Keratinocyte (primary cell): ENCODE data around the gene ADCY10. TPM values are rescaled to one million over a fixed set of nuclear protein-coding genes. Genes with fewer than 3 reads are reported as not detected.

Experiments used
- DNase-seq: peaks from one replicate; pipeline ENCODE4 v3.0.0-alpha.2; 2011; ENCODE audit warnings: low read depth, missing footprints, low spot score
- FAIRE-seq: peaks from 2 replicates; lab custom pipeline; 2011; peaks lifted over from hg19 to GRCh38; lab: Jason Lieb, UNC
- H2AFZ ChIP-seq: 2 replicates; pipeline ENCODE4 v1.6.0; 2012; ENCODE audit warnings: low read length, control low read depth, inconsistent platforms; ENCODE audit not compliant: control insufficient read depth
- H3K27ac ChIP-seq: 2 replicates; pipeline ENCODE4 v1.5.1; 2011; ENCODE audit warnings: low read length; ENCODE audit not compliant: control insufficient read depth, insufficient read depth
- H3K27me3 ChIP-seq: 3 replicates; pipeline ENCODE4 v1.6.0; 2011; ENCODE audit warnings: low read length; ENCODE audit not compliant: control insufficient read depth, insufficient read depth; ENCODE audit errors: extremely low read depth
- H3K36me3 ChIP-seq, 2 experiments: 2 replicates in 1 of 2; 3 replicates in 1 of 2; pipeline ENCODE4 v1.5.1; 2011; ENCODE audit warnings: low read length in 2 of 2, mild to moderate bottlenecking in 1 of 2; ENCODE audit not compliant: control insufficient read depth in 2 of 2, insufficient read depth in 2 of 2; ENCODE audit errors: extremely low read depth in 1 of 2
- H3K4me1 ChIP-seq: 3 replicates; pipeline ENCODE4 v1.5.1; 2011; ENCODE audit warnings: low read length; ENCODE audit not compliant: control insufficient read depth, insufficient read depth; ENCODE audit errors: extremely low read depth
- H3K4me2 ChIP-seq: 3 replicates; pipeline ENCODE4 v1.6.0; 2011; ENCODE audit warnings: low read depth, low read length; ENCODE audit not compliant: control insufficient read depth, insufficient read depth; ENCODE audit errors: extremely low read depth
- H3K4me3 ChIP-seq, 3 experiments: fragments of 200-600 bp in 1 of 3; sonication (generic) in 1 of 3; 2 replicates in 2 of 3; 3 replicates in 1 of 3; pipeline ENCODE4 v1.5.1; 2011 to 2016; ENCODE audit warnings: low read length in 3 of 3, mild to moderate bottlenecking in 3 of 3, control low read depth in 2 of 3, inconsistent platforms in 1 of 3, low read depth in 1 of 3, mixed read lengths in 1 of 3, mixed run types in 1 of 3, moderate library complexity in 1 of 3; ENCODE audit not compliant: control insufficient read depth in 2 of 3, insufficient read depth in 2 of 3; ENCODE audit errors: extremely low read depth in 1 of 3
- H3K79me2 ChIP-seq: 2 replicates; pipeline ENCODE4 v1.6.0; 2012; ENCODE audit warnings: low read length; ENCODE audit not compliant: control insufficient read depth, insufficient read depth
- H3K9ac ChIP-seq: 3 replicates; pipeline ENCODE4 v1.6.0; 2011; ENCODE audit warnings: low read length; ENCODE audit not compliant: control insufficient read depth, insufficient read depth; ENCODE audit errors: extremely low read depth
- H3K9me1 ChIP-seq: 3 replicates; pipeline ENCODE4 v1.6.0; 2011; ENCODE audit warnings: low read length; ENCODE audit not compliant: control insufficient read depth, insufficient read depth; ENCODE audit errors: extremely low read depth
- H3K9me3 ChIP-seq: 2 replicates; pipeline ENCODE4 v1.5.1; 2012; ENCODE audit warnings: low read depth, low read length; ENCODE audit not compliant: control insufficient read depth
- H4K20me1 ChIP-seq: 3 replicates; pipeline ENCODE4 v1.6.0; 2011; ENCODE audit warnings: low read length; ENCODE audit not compliant: control insufficient read depth, insufficient read depth; ENCODE audit errors: extremely low read depth
- EZH2 ChIP-seq: IDR thresholded peaks from one replicate; pipeline ENCODE4 v1.6.1; 2012; ENCODE audit warnings: inconsistent platforms, mild to moderate bottlenecking, low read length, moderate library complexity
- dilution Hi-C: fragments of 300-500 bp; cut with MboI; formaldehyde crosslinking; loops from one replicate; pipeline ENCODE4 v1.7.0; 2020; ENCODE audit warnings: low sequenced_read_pairs; ENCODE audit not compliant: extremely low pct_ligation_motif_present
- polyA plus RNA-seq, 5 experiments: library from polyadenylated mRNA; depleted of rRNA in 3 of 5; stranded (reverse) in 3 of 5; stranded (forward) in 1 of 5; unstranded in 1 of 5; fragments of >200 nt; gene quantifications; 1 replicate in 1 of 5; 2 replicates in 3 of 5; 3 replicates in 1 of 5; pipeline versions ENCODE4 v1.2.1 to v1.2.3, GENCODE V29; 2011 to 2012; ENCODE audit warnings: missing spikeins in 2 of 5, low read depth in 1 of 5, low replicate concordance in 1 of 5
- TF ChIP-seq, protein P1 (sequence below), 3 experiments: IDR thresholded peaks in 1 of 3; conservative IDR thresholded peaks in 1 of 3; optimal IDR thresholded peaks in 1 of 3; 2 replicates in 2 of 3; 3 replicates in 1 of 3; pipeline versions ENCODE3 to v1.5.1; 2011; ENCODE audit warnings: low read length in 3 of 3, mild to moderate bottlenecking in 3 of 3, moderate library complexity in 2 of 3, control low read depth in 1 of 3, inconsistent platforms in 1 of 3; ENCODE audit not compliant: insufficient read depth in 2 of 3; ENCODE audit errors: extremely low read depth in 1 of 3

The ADCY10 gene
- polyA plus RNA-seq, 1 donor (not counting 4 experiments of a cell fraction or from before 2014, with no cell fraction given), result 0.04 TPM

DNA sequence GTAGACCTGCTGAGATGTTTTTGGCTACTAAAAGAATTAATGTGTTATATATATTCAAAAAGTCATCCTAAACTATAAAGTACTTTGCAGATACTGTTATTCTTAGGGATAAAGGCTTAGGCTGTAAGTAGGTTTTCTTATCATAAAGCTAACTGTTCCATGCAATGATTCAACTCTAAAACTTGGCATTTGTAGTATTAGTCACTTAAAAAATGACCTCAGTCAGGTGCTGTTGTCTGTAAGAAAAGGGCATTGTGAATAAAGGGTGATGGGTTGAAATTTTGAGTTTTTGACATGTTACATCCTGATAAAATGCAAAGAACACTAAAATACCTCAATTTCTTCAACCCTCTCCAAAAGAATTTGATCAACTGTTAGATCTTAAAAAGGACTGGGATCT, 32.9 kb downstream of the ADCY10 start:
- Histone ChIP-seq H3K27me3 (no peaks in the 10 kb centered on the region), H3K27ac (no peak overlapping the region), H3K4me1 (peaks cover 2% of the 10 kb centered on the region), H3K9ac (no peak overlapping the region), H3K4me3 (no peak overlapping the region), H4K20me1 (no peaks in the 10 kb centered on the region), H3K79me2 (no peaks in the 10 kb centered on the region), H3K4me2 (no peak overlapping the region), H3K36me3 (no peaks in the 10 kb centered on the region), H2AFZ (no peak overlapping the region), H3K9me1 (no peaks in the 10 kb centered on the region), H3K9me3 (no peaks in the 10 kb centered on the region)
- no peak for FAIRE-seq
- dilution Hi-C loops, result no loop called here
- no peak for TF ChIP-seq EZH2
- TF ChIP-seq, protein P1, sequence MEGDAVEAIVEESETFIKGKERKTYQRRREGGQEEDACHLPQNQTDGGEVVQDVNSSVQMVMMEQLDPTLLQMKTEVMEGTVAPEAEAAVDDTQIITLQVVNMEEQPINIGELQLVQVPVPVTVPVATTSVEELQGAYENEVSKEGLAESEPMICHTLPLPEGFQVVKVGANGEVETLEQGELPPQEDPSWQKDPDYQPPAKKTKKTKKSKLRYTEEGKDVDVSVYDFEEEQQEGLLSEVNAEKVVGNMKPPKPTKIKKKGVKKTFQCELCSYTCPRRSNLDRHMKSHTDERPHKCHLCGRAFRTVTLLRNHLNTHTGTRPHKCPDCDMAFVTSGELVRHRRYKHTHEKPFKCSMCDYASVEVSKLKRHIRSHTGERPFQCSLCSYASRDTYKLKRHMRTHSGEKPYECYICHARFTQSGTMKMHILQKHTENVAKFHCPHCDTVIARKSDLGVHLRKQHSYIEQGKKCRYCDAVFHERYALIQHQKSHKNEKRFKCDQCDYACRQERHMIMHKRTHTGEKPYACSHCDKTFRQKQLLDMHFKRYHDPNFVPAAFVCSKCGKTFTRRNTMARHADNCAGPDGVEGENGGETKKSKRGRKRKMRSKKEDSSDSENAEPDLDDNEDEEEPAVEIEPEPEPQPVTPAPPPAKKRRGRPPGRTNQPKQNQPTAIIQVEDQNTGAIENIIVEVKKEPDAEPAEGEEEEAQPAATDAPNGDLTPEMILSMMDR (optimal IDR thresholded peaks at IDR 0.05 in 1 of 3, IDR thresholded peaks at IDR 0.05 in 1 of 3, conservative IDR thresholded peaks at IDR 0.05 in 1 of 3; ENCODE audit: extremely low read depth in 1 of 3, insufficient read depth in 2 of 3, low read length in 3 of 3), result no peak
- no peak for DNase-seq

DNA sequence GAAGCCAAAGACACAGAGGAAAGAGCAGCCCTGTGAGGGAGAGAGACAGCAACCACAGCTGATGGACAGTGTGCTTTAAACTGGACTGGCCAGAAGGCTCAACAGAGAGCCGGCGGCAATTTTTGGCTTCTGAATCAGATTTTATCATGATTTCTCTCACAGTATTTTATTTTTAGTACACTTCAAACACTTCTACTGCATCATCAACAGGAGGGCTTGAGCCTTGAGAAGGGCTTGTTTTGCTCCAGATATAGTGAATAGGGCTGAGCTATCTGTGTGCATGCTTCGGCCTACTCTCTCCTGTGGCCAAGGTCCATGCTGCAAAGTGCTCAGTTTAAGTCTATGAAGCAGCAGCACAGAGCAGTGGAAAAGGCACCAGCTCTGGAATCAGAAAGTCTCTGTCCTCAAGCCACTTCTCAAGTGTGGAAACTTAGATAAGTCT, 33.3 kb downstream of the ADCY10 start:
- no peaks in the 10 kb centered on the region for H3K9me1 ChIP-seq
- TF ChIP-seq, protein P1 (optimal IDR thresholded peaks at IDR 0.05 in 1 of 3, IDR thresholded peaks at IDR 0.05 in 1 of 3, conservative IDR thresholded peaks at IDR 0.05 in 1 of 3; ENCODE audit: extremely low read depth in 1 of 3, insufficient read depth in 2 of 3, low read length in 3 of 3), result no peak
- no peak for TF ChIP-seq EZH2
- no peaks in the 10 kb centered on the region for H3K79me2 ChIP-seq
- H2AFZ ChIP-seq, result no peak overlapping the region
- DNase-seq (no peak), FAIRE-seq (no peak)
- H3K4me2 ChIP-seq, result no peak overlapping the region
- H3K36me3 ChIP-seq, result no peaks in the 10 kb centered on the region
- peaks cover 2% of the 10 kb centered on the region for H3K4me1 ChIP-seq
- H3K27ac ChIP-seq, result no peak overlapping the region
- no peaks in the 10 kb centered on the region for H4K20me1 ChIP-seq
- no peaks in the 10 kb centered on the region for H3K9me3 ChIP-seq
- no peaks in the 10 kb centered on the region for H3K27me3 ChIP-seq
- dilution Hi-C loops, result no loop called here
- H3K4me3 ChIP-seq, result no peak overlapping the region
- H3K9ac ChIP-seq, result no peak overlapping the region
